SK-N-SH (cell line): Measurements from ENCODE around the gene P2RY6. TPM values are rescaled to one million over a fixed set of nuclear protein-coding genes. Genes with fewer than 3 reads are reported as not detected.

ENCODE experiments used
- CTCF ChIA-PET: fragments of 300-600, 350-600 bp; formaldehyde crosslinking; extraction: SDS; loops from one replicate; lab custom pipeline; 2021; lab: Yijun Ruan, JAX
- POLR2A ChIA-PET: fragments of 350-600 bp; sonication (Branson Sonifier 250); formaldehyde crosslinking; extraction: SDS; loops from one replicate; lab custom pipeline; 2020; ENCODE audit warnings: antibody characterized with exemption, inconsistent platforms; lab: Yijun Ruan, JAX
- DNase-seq: peaks from one replicate; pipeline ENCODE4 v3.0.0; 2012
- H2AFZ ChIP-seq: fragments of 200-600 bp; sonication (generic); 2 replicates; pipeline ENCODE4 v1.8.1; 2016; ENCODE audit warnings: antibody characterized with exemption, mild to moderate bottlenecking, low read depth
- H3F3A ChIP-seq: fragments of 200-600 bp; sonication (generic); replicated peaks from 2 replicates; pipeline ENCODE3; 2016; ENCODE audit warnings: antibody characterized with exemption, mild to moderate bottlenecking; ENCODE audit not compliant: insufficient read depth
- H3K27ac ChIP-seq, 2 experiments: fragments of 200-500 bp in 1 of 2; fragments of 200-600 bp in 1 of 2; sonication (Bioruptor generic) in 1 of 2; sonication (generic), shearing (Covaris generic) in 1 of 2; 2 replicates each; pipeline versions ENCODE4 v1.5.1 to v1.6.1; 2014 to 2016; ENCODE audit warnings: low read depth in 2 of 2, inconsistent platforms in 1 of 2, low read length in 1 of 2, mild to moderate bottlenecking in 1 of 2, mixed read lengths in 1 of 2
- H3K27me3 ChIP-seq: fragments of 200-600 bp; sonication (generic), shearing (Covaris generic); 2 replicates; pipeline ENCODE4 v1.6.1; 2016; ENCODE audit warnings: mixed run types; ENCODE audit not compliant: insufficient read depth
- H3K36me3 ChIP-seq, 2 experiments: fragments of 200-500 bp in 1 of 2; fragments of 200-600 bp in 1 of 2; sonication (Bioruptor generic) in 1 of 2; sonication (generic) in 1 of 2; replicated peaks in 1 of 2; 2 replicates each; pipeline versions ENCODE3 to v1.5.1; 2014 to 2016; ENCODE audit warnings: low read length in 1 of 2, mild to moderate bottlenecking in 1 of 2; ENCODE audit not compliant: insufficient read depth in 2 of 2, control insufficient read depth in 1 of 2
- H3K4me1 ChIP-seq, 2 experiments: fragments of 200-500 bp in 1 of 2; fragments of 200-600 bp in 1 of 2; sonication (Bioruptor generic) in 1 of 2; sonication (generic), shearing (Covaris generic) in 1 of 2; 2 replicates each; pipeline versions ENCODE4 v1.5.1 to v1.6.1; 2014 to 2016; ENCODE audit warnings: low read depth in 1 of 2, low read length in 1 of 2, mixed run types in 1 of 2; ENCODE audit not compliant: insufficient read depth in 2 of 2, control insufficient read depth in 1 of 2
- H3K4me2 ChIP-seq: fragments of 200-600 bp; sonication (generic), shearing (Covaris generic); 2 replicates; pipeline ENCODE4 v1.6.1; 2017; ENCODE audit warnings: mixed run types
- H3K4me3 ChIP-seq, 2 experiments: fragments of 200-500 bp in 1 of 2; fragments of 200-600 bp in 1 of 2; sonication (Bioruptor generic) in 1 of 2; sonication (generic), shearing (Covaris generic) in 1 of 2; 2 replicates each; pipeline versions ENCODE4 v1.5.1 to v1.8.1; 2014 to 2016; ENCODE audit warnings: low read depth in 2 of 2, inconsistent platforms in 1 of 2, low read length in 1 of 2, mild to moderate bottlenecking in 1 of 2, mixed read lengths in 1 of 2, moderate library complexity in 1 of 2
- H3K79me2 ChIP-seq: fragments of 200-600 bp; sonication (generic); 2 replicates; pipeline ENCODE4 v1.8.1; 2017; ENCODE audit warnings: mild to moderate bottlenecking; ENCODE audit not compliant: insufficient read depth
- H3K9ac ChIP-seq: fragments of 200-600 bp; sonication (generic); 2 replicates; pipeline ENCODE4 v1.6.1; 2017; ENCODE audit warnings: mixed run types
- H3K9me2 ChIP-seq: fragments of 200-600 bp; sonication (generic); 2 replicates; pipeline ENCODE4 v1.6.1; 2017; ENCODE audit warnings: mixed run types
- H3K9me3 ChIP-seq: fragments of 200-600 bp; sonication (generic); 2 replicates; pipeline ENCODE4 v1.6.1; 2017; ENCODE audit warnings: mixed run types, mild to moderate bottlenecking, moderate library complexity
- H4K20me1 ChIP-seq: fragments of 200-600 bp; sonication (generic); 2 replicates; pipeline ENCODE4 v1.6.1; 2017; ENCODE audit warnings: mild to moderate bottlenecking, mixed run types; ENCODE audit not compliant: insufficient read depth
- CTCF ChIP-seq: fragments of 200-600 bp; sonication (generic); IDR thresholded peaks from 2 replicates; pipeline ENCODE4 v1.6.1; 2017; ENCODE audit warnings: antibody characterized with exemption, mild to moderate bottlenecking, moderate library complexity
- EP300 ChIP-seq, 2 experiments: IDR thresholded peaks; 2 replicates each; pipeline versions ENCODE4 v1.4.0 to v1.6.1; 2012; ENCODE audit warnings: borderline replicate concordance in 1 of 2, low read depth in 1 of 2, low read length in 1 of 2
- EZH2phosphoT487 ChIP-seq: fragments of 200-600 bp; sonication (generic); IDR thresholded peaks from 2 replicates; pipeline ENCODE4 v1.6.1; 2017; ENCODE audit warnings: low read depth, mixed run types, mild to moderate bottlenecking, antibody characterized with exemption, moderate library complexity, borderline replicate concordance
- FOSL2 ChIP-seq: IDR thresholded peaks from 2 replicates; pipeline ENCODE4 v1.4.0; 2012; ENCODE audit warnings: low read depth, mild to moderate bottlenecking, moderate library complexity, borderline replicate concordance
- GABPA ChIP-seq: IDR thresholded peaks from 2 replicates; pipeline ENCODE4 v1.4.0; 2012; ENCODE audit warnings: low read depth, mild to moderate bottlenecking
- MXI1 ChIP-seq: IDR thresholded peaks from 2 replicates; pipeline ENCODE4 v1.6.1; 2012; ENCODE audit warnings: mild to moderate bottlenecking, low read depth, low read length, improper control_type of control experiment
- NFIC ChIP-seq: IDR thresholded peaks from 2 replicates; pipeline ENCODE4 v1.4.0; 2012; ENCODE audit warnings: borderline replicate concordance
- NRF1 ChIP-seq: IDR thresholded peaks from 2 replicates; pipeline ENCODE4 v1.6.1; 2012; ENCODE audit warnings: low read depth, mild to moderate bottlenecking, low read length
- POLR2AphosphoS5 ChIP-seq: IDR thresholded peaks from 2 replicates; pipeline ENCODE4 v1.6.1; 2012; ENCODE audit warnings: low read depth, low read length
- RAD21 ChIP-seq: IDR thresholded peaks from 2 replicates; pipeline ENCODE4 v1.6.1; 2012; ENCODE audit warnings: mild to moderate bottlenecking, low read length
- REST ChIP-seq: IDR thresholded peaks from 2 replicates; pipeline ENCODE4 v1.6.1; 2012; ENCODE audit warnings: mild to moderate bottlenecking, low read depth, low read length, moderate library complexity
- RFX5 ChIP-seq: IDR thresholded peaks from 2 replicates; pipeline ENCODE4 v1.6.1; 2012; ENCODE audit warnings: mild to moderate bottlenecking, improper control_type of control experiment, low read length
- RXRA ChIP-seq: IDR thresholded peaks from 2 replicates; pipeline ENCODE4 v1.4.0; 2012; ENCODE audit warnings: low read depth, mild to moderate bottlenecking, borderline replicate concordance
- SIN3A ChIP-seq: IDR thresholded peaks from 2 replicates; pipeline ENCODE4 v1.6.1; 2012; ENCODE audit warnings: low read depth, mild to moderate bottlenecking, low read length, moderate library complexity, borderline replicate concordance
- SMC3 ChIP-seq: IDR thresholded peaks from 2 replicates; pipeline ENCODE4 v1.6.1; 2012; ENCODE audit warnings: low read depth, low read length, improper control_type of control experiment
- TAF1 ChIP-seq: IDR thresholded peaks from 2 replicates; pipeline ENCODE4 v1.6.1; 2012; ENCODE audit warnings: low read depth, mild to moderate bottlenecking, low read length, moderate library complexity, borderline replicate concordance
- TCF12 ChIP-seq: IDR thresholded peaks from 2 replicates; pipeline ENCODE4 v1.4.0; 2012
- USF2 ChIP-seq: fragments of 150-350 bp; IDR thresholded peaks from 2 replicates; pipeline ENCODE4 v1.6.1; 2017; ENCODE audit warnings: antibody characterized with exemption, low read length, low read depth, borderline replicate concordance
- WGBS: methylation state at CpG from one replicate; pipeline ENCODE4 v1.1.6; 2017; ENCODE audit warnings: low lambda C conversion rate; 5-methylcytosine and 5-hydroxymethylcytosine counted together
- polyA plus RNA-seq, 3 experiments: library from polyadenylated mRNA; depleted of rRNA; stranded (reverse); fragments of >200 nt; gene quantifications; 2 replicates each; pipeline ENCODE4 v1.2.3, GENCODE V29; 2012
- TF ChIP-seq, protein P1 (sequence below): fragments of 150-350 bp; IDR thresholded peaks from 2 replicates; pipeline ENCODE4 v1.6.1; 2016; ENCODE audit warnings: mild to moderate bottlenecking, low read depth, low read length
- TF ChIP-seq, protein P2 (sequence below): IDR thresholded peaks from 2 replicates; pipeline ENCODE4; 2012

The P2RY6 gene
- polyA plus RNA-seq, 1 of the 3 experiments (the other 2 are of a cell fraction) = 0.15 TPM

DNA sequence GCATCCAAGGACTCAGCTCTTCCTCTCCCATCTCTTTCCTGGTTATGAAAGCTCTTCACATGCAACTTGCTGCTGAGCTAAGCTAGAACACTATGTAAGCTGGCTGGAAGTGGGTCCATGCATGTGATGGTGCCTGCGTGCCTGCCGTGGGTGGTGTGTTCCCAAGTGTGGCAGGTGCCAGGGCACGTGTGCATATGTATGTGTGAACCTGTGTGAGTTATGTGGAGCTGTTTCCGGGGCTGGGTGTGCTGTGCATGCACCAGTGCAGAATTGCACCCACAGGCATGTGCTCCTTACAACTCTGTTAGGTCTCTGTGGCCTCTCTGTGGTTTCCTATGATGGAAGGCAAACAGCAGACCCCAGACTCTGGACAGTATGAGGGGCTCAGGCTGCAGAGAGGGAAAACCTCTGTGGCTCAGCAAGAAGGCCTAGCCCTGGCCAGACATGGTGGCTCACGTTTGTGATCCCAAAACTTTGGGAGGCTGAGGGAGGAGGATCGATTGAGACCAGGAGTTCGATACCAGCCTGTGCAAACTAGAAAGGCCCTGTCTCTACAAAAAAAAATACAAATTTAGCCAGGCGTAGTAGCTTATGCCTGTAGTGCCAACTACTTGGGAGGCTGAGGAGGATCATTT is 4.1 kb upstream of the P2RY6 start:
- Histone ChIP-seq H3K79me2 (no peaks in the 10 kb centered on the region), H3K4me2 (no peak overlapping the region), H3K9ac (no peak overlapping the region), H3F3A (no peaks in the 10 kb centered on the region), H3K4me3 (no peak overlapping the region), H3K9me3 (no peaks in the 10 kb centered on the region), H2AFZ (no peak overlapping the region), H4K20me1 (no peaks in the 10 kb centered on the region), H3K4me1 (peaks cover 3 to 44% of the 10 kb centered on the region in 2 experiments; a peak in 2 of 4 replicates), H3K36me3 (no peaks in the 10 kb centered on the region), H3K9me2 (no peaks in the 10 kb centered on the region), H3K27me3 (no peaks in the 10 kb centered on the region), H3K27ac (no peak overlapping the region)
- 75% methylated on average over 8 of the region's 8 CpGs for WGBS
- no peak for DNase-seq
- ChIA-PET CTCF (interaction anchor here (0.7 to 15.0 kb wide), 8 partner anchors 9 to 83 kb away, joined by 3 to 179 read pairs (median 4); no protein-coding TSS in a partner anchor), POLR2A (interaction anchor here (0.7 kb wide), 1 partner anchor 40 kb away, joined by 3 read pairs; the partner anchor contains the start of gene ARHGEF17)
- no peak for TF ChIP-seq GABPA
- no peak for TF ChIP-seq MXI1
- no peak for TF ChIP-seq CTCF
- TF ChIP-seq RAD21 = no peak
- TF ChIP-seq FOSL2 = no peak
- TF ChIP-seq EP300 (IDR thresholded peaks at IDR 0.05; ENCODE audit: borderline replicate concordance in 1 of 2, low read depth in 1 of 2, low read length in 1 of 2) = no peak
- TF ChIP-seq USF2 = no peak
- TF ChIP-seq RFX5 = no peak
- TF ChIP-seq TAF1 = no peak
- TF ChIP-seq, protein P1, sequence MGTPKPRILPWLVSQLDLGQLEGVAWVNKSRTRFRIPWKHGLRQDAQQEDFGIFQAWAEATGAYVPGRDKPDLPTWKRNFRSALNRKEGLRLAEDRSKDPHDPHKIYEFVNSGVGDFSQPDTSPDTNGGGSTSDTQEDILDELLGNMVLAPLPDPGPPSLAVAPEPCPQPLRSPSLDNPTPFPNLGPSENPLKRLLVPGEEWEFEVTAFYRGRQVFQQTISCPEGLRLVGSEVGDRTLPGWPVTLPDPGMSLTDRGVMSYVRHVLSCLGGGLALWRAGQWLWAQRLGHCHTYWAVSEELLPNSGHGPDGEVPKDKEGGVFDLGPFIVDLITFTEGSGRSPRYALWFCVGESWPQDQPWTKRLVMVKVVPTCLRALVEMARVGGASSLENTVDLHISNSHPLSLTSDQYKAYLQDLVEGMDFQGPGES = no peak
- TF ChIP-seq NRF1 = no peak
- no peak for TF ChIP-seq TCF12
- no peak for TF ChIP-seq NFIC
- TF ChIP-seq POLR2AphosphoS5 = no peak
- TF ChIP-seq RXRA = no peak
- no peak for TF ChIP-seq REST
- TF ChIP-seq, protein P2, sequence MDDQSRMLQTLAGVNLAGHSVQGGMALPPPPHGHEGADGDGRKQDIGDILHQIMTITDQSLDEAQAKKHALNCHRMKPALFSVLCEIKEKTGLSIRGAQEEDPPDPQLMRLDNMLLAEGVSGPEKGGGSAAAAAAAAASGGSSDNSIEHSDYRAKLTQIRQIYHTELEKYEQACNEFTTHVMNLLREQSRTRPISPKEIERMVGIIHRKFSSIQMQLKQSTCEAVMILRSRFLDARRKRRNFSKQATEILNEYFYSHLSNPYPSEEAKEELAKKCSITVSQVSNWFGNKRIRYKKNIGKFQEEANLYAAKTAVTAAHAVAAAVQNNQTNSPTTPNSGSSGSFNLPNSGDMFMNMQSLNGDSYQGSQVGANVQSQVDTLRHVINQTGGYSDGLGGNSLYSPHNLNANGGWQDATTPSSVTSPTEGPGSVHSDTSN = no peak
- no peak for TF ChIP-seq EZH2phosphoT487
- no peak for TF ChIP-seq SIN3A
- TF ChIP-seq SMC3 = no peak
